ENCODE data around the gene CREB3L2.

DNA sequence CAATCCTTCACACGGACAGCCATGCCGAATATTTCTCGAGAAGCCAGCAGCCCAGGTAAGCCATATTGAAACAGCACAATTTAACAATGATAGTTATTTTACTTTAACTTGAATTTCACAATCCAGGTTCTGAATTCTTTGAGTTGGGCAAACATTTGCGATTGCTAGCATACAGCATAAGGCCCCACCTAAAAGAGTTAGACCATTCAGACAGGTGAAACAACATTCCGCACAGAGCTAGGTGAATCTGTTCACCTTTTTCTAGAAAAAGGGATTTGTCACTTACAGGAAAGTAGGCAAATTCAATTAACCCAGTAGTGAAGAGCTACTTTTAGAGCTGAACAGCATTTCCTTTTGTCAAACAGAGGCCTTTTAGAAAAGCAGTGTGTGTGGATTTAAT, 45.3 kb downstream of the CREB3L2 start:
- TF ChIP-seq, protein P1, sequence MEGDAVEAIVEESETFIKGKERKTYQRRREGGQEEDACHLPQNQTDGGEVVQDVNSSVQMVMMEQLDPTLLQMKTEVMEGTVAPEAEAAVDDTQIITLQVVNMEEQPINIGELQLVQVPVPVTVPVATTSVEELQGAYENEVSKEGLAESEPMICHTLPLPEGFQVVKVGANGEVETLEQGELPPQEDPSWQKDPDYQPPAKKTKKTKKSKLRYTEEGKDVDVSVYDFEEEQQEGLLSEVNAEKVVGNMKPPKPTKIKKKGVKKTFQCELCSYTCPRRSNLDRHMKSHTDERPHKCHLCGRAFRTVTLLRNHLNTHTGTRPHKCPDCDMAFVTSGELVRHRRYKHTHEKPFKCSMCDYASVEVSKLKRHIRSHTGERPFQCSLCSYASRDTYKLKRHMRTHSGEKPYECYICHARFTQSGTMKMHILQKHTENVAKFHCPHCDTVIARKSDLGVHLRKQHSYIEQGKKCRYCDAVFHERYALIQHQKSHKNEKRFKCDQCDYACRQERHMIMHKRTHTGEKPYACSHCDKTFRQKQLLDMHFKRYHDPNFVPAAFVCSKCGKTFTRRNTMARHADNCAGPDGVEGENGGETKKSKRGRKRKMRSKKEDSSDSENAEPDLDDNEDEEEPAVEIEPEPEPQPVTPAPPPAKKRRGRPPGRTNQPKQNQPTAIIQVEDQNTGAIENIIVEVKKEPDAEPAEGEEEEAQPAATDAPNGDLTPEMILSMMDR (IDR thresholded peaks at IDR 0.05; ENCODE audit: insufficient read depth, low read length): no peak
- TF ChIP-seq POLR2AphosphoS5 (IDR thresholded peaks at IDR 0.05; ENCODE audit: low read depth) (no peak), SPI1 (IDR thresholded peaks at IDR 0.05; ENCODE audit: borderline replicate concordance, low read depth) (no peak)
- TF ChIP-seq, protein P2, sequence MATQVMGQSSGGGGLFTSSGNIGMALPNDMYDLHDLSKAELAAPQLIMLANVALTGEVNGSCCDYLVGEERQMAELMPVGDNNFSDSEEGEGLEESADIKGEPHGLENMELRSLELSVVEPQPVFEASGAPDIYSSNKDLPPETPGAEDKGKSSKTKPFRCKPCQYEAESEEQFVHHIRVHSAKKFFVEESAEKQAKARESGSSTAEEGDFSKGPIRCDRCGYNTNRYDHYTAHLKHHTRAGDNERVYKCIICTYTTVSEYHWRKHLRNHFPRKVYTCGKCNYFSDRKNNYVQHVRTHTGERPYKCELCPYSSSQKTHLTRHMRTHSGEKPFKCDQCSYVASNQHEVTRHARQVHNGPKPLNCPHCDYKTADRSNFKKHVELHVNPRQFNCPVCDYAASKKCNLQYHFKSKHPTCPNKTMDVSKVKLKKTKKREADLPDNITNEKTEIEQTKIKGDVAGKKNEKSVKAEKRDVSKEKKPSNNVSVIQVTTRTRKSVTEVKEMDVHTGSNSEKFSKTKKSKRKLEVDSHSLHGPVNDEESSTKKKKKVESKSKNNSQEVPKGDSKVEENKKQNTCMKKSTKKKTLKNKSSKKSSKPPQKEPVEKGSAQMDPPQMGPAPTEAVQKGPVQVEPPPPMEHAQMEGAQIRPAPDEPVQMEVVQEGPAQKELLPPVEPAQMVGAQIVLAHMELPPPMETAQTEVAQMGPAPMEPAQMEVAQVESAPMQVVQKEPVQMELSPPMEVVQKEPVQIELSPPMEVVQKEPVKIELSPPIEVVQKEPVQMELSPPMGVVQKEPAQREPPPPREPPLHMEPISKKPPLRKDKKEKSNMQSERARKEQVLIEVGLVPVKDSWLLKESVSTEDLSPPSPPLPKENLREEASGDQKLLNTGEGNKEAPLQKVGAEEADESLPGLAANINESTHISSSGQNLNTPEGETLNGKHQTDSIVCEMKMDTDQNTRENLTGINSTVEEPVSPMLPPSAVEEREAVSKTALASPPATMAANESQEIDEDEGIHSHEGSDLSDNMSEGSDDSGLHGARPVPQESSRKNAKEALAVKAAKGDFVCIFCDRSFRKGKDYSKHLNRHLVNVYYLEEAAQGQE (IDR thresholded peaks at IDR 0.05; ENCODE audit: insufficient replicate concordance, low read depth): no peak

Data from HL-60 (cell line).